Measurements from ENCODE around the gene LMAN1.

The LMAN1 gene

DNA sequence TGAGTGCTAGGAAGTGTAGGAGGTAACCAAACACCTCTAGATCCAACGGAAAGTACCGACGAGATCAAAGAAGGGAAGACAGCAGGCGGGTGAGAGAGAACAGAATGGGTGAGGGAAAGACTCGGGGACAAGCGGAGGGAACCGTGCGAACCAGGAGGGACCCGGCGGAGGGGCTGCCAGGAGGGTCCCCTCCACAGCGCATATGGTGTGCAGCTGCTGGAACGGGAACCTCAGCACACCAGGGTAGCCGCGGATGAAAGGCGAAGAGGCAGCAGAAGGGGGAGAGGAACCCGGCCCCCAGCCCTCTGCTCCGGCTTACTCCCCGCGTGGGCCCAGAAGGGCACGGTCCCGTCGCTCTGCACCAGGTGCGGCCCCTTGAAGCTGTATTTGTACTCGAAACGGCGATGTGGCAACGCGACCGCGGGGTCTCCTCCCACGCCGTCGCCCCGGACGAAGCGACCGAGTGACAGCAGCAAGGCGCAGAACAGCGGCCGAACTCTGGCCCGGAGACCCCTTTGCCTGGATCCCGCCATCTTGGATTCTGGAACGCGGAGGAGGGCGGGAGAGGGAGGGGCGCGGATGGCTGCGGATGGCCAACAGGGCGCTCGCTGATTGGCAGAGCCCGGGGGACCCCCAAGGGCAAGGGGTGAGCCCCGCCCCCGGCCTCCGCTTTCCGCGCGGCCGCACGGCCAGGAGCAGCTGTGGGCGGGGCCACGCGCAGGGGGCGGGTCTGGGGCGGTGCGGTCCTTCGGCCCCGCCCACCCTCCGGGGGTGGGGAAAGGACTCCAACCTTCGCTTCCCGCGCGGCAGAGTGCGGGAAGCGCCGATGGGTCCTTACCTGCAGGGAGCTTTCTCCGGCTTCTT, at the start of gene LMAN1:
Gene LMAN1, minus strand, starts transcription at position 554 of the 864 bp plus-strand sequence. Its CDS starts 21 bp downstream, at position 533.
- peak; percentile 70 for DNase-seq

- peak; percentile 80 for DNase-seq
Observed at GRCh38 chr18:59402432-59403090, 43.5 kb upstream of the LMAN1 start.

- DNase-seq, result no peak
Observed at GRCh38 chr18:59400407-59400806, 41.3 kb upstream of the LMAN1 start.

- DNase-seq, result no peak
Observed at GRCh38 chr18:59395226-59396175, 36.4 kb upstream of the LMAN1 start.

- no peak for DNase-seq
Observed at GRCh38 chr18:59393381-59393780, 34.3 kb upstream of the LMAN1 start.

DNA sequence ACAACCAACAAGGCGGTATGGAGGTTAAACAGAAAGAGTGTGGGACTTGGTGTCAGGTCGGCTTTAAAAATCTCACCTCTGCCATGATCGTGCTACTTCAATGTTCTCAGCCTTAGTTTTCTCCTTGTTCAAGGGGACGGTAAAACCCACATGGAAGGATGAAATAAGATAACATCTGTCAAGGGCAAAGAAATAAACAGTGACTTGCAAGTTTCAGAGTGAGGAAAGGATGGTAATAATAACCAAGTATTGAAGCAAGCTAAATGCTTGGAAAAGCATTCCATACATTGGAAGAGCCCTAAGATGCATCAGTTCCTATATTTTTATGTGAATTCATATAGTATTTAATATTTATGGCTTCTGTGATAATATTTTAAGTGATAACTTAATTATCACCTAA, 29.8 kb upstream of the LMAN1 start:
- no peak for DNase-seq

DNA sequence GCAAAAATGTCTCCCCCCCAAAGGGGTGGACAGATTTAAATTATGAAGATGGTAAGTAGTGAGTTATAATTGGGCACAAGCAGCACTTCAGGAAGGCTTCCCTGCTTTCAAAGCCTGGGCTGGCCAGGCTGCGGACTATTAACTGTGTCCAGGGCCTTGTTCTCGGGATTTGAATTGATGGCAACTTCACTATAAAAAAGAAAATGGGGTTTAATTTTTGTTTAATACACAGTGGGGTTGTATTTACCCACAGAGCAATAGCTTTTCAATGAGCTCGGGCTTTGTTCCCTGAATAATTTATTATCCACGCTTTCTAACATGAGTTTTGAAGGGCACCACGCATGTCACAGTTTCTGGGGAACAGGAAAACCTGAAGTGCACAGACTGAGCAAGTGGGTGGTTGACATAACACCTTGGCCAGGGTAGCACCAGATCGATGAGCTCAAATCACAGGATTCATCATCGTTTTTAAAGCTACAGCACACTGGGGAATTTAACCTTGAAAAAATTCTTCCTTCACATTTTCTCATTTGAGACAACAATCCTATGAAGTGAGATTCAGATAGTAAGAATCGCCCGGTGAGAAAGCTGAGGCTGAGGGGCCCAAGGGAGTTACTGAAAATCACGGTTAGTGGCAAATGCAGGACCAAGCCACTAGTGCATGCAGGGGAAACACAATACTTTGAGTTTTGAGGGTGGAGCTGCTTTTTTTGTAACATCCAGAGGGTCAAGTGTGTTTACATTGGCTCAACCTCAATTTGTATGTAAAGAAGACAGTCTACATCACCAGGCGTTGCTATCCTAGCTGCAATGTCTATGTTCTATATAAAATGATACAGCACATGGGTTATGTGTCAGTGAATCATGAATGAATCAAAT, 28.9 kb upstream of the LMAN1 start:
- DNase-seq, result no peak

GRCh38 chr18:59386909-59387686, 28.0 kb upstream of the LMAN1 start:
- no peak for DNase-seq

GRCh38 chr18:59385191-59385590, 26.1 kb upstream of the LMAN1 start:
- DNase-seq, result no peak

- DNase-seq, result no peak
Observed at GRCh38 chr18:59383851-59384250, 24.8 kb upstream of the LMAN1 start.

- DNase-seq, result no peak
Observed at GRCh38 chr18:59382383-59382782, 23.3 kb upstream of the LMAN1 start.

GRCh38 chr18:59381949-59382348, 22.9 kb upstream of the LMAN1 start:
- DNase-seq, result no peak

- no peak for DNase-seq
Observed at GRCh38 chr18:59380706-59381105, 21.6 kb upstream of the LMAN1 start.

DNA sequence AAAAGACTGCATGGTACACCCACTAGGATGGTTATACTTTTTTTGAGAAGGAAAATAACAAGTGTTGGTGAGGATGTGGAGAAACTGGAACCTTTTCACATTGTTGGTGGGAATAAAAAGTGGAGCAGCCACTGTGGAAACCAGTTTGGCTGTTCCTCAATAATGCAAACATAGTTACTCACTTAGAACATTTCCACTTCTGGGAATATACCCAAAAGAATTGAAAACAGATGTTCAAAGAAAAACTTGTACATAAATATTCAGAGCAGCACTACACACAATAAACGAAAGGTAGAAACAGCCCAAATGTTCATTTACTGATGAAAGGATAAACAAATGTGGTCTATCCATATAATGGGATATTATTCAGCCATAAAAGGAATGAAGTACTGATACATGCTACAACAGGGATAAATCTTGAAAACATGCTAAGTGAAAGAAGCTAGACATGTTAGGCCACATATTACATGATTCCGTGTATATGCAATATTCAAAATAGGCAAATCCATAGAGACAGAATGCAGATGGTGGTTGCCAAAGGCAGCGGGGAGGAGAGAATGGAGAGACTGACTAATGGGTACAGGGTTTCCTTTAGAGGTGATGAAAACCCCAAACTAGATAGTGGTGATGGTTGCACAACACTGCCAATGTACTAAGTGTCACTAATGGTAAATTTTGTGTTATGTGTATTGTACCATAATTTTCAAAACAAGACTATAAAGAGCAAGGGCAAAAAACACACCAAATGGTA, 20.9 kb upstream of the LMAN1 start:
- no peak for DNase-seq

DNA sequence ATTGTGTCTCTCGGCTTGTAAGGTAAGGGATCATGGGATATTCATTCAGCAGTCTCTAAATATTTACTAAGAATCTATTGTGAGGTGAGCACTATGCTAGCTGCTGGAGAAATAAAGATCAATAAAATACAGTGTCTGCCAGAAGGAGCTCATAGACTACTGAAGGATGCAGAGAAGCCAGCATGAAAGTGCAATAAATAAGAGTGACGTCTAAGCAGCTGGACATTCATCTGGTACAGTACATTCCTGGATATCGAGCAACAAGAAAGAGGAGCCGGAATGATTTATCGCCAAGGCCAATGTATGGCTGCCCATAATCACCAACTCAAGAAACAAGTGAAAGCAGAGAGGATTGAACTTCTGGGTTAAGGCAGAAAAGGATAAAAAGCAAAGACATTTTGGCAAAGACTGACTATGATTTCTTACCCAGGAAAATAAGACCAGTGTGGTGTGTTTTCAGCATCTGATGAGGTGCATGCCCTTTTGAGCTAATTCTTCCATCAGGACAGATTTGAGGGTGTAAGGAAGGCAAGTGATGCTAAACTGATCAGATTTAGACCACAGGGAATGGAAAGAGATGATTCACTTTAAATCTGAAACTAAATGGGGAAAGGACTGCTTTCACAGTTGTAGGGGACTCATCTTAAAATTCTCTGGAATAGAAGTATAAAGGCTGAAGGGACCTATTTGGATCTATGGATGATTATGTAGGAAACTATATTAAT, 18.7 kb upstream of the LMAN1 start:
- DNase-seq, result no peak

GRCh38 chr18:59376351-59376935, 17.4 kb upstream of the LMAN1 start:
- no peak for DNase-seq

GRCh38 chr18:59374128-59374527, 15.1 kb upstream of the LMAN1 start:
- no peak for DNase-seq

GRCh38 chr18:59372975-59373374, 13.9 kb upstream of the LMAN1 start:
- no peak for DNase-seq

GRCh38 chr18:59360381-59360780, 1.3 kb upstream of the LMAN1 start:
- DNase-seq, result no peak

All from DMS 273 treated with DMSO at 0.1 percent for 48 hours (cell line).